Measurements from ENCODE around the gene NNT.

DNA sequence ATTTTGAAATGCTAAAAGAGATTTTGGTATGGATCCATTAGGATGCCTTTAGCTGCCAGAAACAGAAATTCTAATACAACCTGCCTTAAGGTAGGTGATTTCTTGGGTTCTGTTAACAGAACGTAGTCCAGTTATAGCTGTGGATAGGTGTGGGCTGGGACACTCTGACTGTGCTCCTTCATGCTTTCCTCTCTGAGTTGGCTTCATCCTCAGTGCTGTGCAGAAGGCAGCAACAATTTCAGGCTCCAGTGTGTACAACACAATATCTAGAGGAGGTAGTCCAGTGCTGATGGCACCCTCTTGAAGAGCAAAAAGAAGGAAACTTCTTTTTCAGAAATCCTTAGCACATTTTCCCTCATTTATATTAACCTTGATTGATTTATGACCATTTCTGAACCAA is 34.4 kb downstream of the NNT start:
- TF ChIP-seq, protein P1, sequence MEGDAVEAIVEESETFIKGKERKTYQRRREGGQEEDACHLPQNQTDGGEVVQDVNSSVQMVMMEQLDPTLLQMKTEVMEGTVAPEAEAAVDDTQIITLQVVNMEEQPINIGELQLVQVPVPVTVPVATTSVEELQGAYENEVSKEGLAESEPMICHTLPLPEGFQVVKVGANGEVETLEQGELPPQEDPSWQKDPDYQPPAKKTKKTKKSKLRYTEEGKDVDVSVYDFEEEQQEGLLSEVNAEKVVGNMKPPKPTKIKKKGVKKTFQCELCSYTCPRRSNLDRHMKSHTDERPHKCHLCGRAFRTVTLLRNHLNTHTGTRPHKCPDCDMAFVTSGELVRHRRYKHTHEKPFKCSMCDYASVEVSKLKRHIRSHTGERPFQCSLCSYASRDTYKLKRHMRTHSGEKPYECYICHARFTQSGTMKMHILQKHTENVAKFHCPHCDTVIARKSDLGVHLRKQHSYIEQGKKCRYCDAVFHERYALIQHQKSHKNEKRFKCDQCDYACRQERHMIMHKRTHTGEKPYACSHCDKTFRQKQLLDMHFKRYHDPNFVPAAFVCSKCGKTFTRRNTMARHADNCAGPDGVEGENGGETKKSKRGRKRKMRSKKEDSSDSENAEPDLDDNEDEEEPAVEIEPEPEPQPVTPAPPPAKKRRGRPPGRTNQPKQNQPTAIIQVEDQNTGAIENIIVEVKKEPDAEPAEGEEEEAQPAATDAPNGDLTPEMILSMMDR (IDR thresholded peaks at IDR 0.05 in 8 of 11, conservative IDR thresholded peaks at IDR 0.05 in 3 of 11) = no peak
- TF ChIP-seq POLR2A (IDR thresholded peaks at IDR 0.05) (no peak), POLR2AphosphoS5 (IDR thresholded peaks at IDR 0.05) (no peak)

Data from spleen (tissue), 7 donors.